Right lobe of liver (tissue), 4 donors: Measurements from ENCODE around the gene FGGY.

Source experiments
- CTCF ChIP-seq, 4 donors: fragments of 200-600 bp in 3 of 4; fragments of 450-650 bp in 1 of 4; IDR thresholded peaks; one replicate each; pipeline versions ENCODE4 v1.5.1 to v1.8.0; 2016 to 2022; ENCODE audit warnings: antibody characterized with exemption in 4 of 4, mild to moderate bottlenecking in 2 of 4
- POLR2A ChIP-seq: fragments of 450-650 bp; IDR thresholded peaks from one replicate; pipeline ENCODE4 v1.6.1; 2017; ENCODE audit warnings: antibody characterized with exemption, mild to moderate bottlenecking
- donor health status: DM: no; HTN: no; CAD: no.
- donor health status: DM: no; HTN: no; CAD: no.
- donor health status: DM: no; HTN: yes; CAD: no.

GRCh38 chr1:59438058-59438560 lies 141.2 kb downstream of the FGGY start:
- TF ChIP-seq CTCF (IDR thresholded peaks at IDR 0.05) (no peak), POLR2A (no peak)
